Esophagus mucosa (tissue), 1 donor: ENCODE measurements around the gene ZNF334. TPM values are rescaled to one million over a fixed set of nuclear protein-coding genes. Genes with fewer than 3 reads are reported as not detected.

ENCODE experiments used
- ATAC-seq: fragments of 200-7000 bp; cut with Tn5 transposase; one replicate; pipeline ENCODE4 v1.9.1; 2020
- total RNA-seq: library from RNA; stranded (reverse); gene quantifications from one replicate; pipeline ENCODE4 v1.2.4, GENCODE V29; 2023
- donor health status: DM: yes; HTN: yes; CAD: no.

The ZNF334 gene
- total RNA-seq, 1 donor from 2014 or later = 2.0 TPM

GRCh38 chr20:46545077-46545826, 31.9 kb upstream of the ZNF334 start:
- no peak for ATAC-seq

GRCh38 chr20:46544576-46544975, 31.2 kb upstream of the ZNF334 start:
- ATAC-seq = no peak

GRCh38 chr20:46543959-46544358, 30.6 kb upstream of the ZNF334 start:
- ATAC-seq = no peak

GRCh38 chr20:46543033-46543432, 29.7 kb upstream of the ZNF334 start:
- ATAC-seq = no peak

GRCh38 chr20:46541229-46541935, 28.0 kb upstream of the ZNF334 start:
- ATAC-seq = no peak

GRCh38 chr20:46539113-46539512, 25.8 kb upstream of the ZNF334 start:
- no peak for ATAC-seq

- ATAC-seq = no peak
These were observed 17.3 kb upstream of the ZNF334 start for GRCh38 chr20:46530640-46531039.

GRCh38 chr20:46523696-46524328, 10.5 kb upstream of the ZNF334 start:
- no peak for ATAC-seq

- no peak for ATAC-seq
These were observed 9.7 kb upstream of the ZNF334 start for GRCh38 chr20:46523108-46523507.

- ATAC-seq = peak; percentile 87
These were observed 7.7 kb upstream of the ZNF334 start for GRCh38 chr20:46520976-46521579.

- no peak for ATAC-seq
These were observed 7.2 kb upstream of the ZNF334 start for GRCh38 chr20:46520540-46520939.

GRCh38 chr20:46519471-46520068, 6.2 kb upstream of the ZNF334 start:
- ATAC-seq = no peak

- ATAC-seq = no peak
These were observed 3.8 kb downstream of the ZNF334 start for GRCh38 chr20:46509523-46509922.

- ATAC-seq = no peak
These were observed 5.5 kb downstream of the ZNF334 start for GRCh38 chr20:46507760-46508407.

- no peak for ATAC-seq
These were observed 7.9 kb downstream of the ZNF334 start for GRCh38 chr20:46505506-46505905.

- no peak for ATAC-seq
These were observed 11.4 kb downstream of the ZNF334 start for GRCh38 chr20:46501961-46502360.

GRCh38 chr20:46501337-46501942, 11.9 kb downstream of the ZNF334 start:
- no peak for ATAC-seq

GRCh38 chr20:46494077-46494476, 19.3 kb downstream of the ZNF334 start:
- no peak for ATAC-seq

- no peak for ATAC-seq
These were observed 22.0 kb downstream of the ZNF334 start for GRCh38 chr20:46491354-46491753.

GRCh38 chr20:46488451-46488850, 24.9 kb downstream of the ZNF334 start:
- ATAC-seq = no peak

- no peak for ATAC-seq
These were observed 25.7 kb downstream of the ZNF334 start for GRCh38 chr20:46487628-46488027.

- no peak for ATAC-seq
These were observed 27.9 kb downstream of the ZNF334 start for GRCh38 chr20:46485431-46485830.
